Activated CD4-positive, alpha-beta T cell treated with anti-CD3 and anti-CD28 coated beads, Interleukin-2, Interleukin-4, amounts not matched to agents 100 ng/mL and 50 ng/mL, durations not matched to agents 16 hours and 8 hours (primary cell): ENCODE measurements around the gene SYCE3.
A peak's percentile ranks its signal among the peaks of the same experiment; 100 is the strongest.
"Not testable (repeated sequence)": the region's sequence is repeated elsewhere in the genome, so short reads cannot be mapped to it uniquely, and the experiment has no call there.

Experiments used
- DNase-seq: peaks from one replicate; pipeline ENCODE4 v3.0.0-alpha.2; 2020; ENCODE audit warnings: low spot score

SYCE3 gene

GRCh38 chr22:50562523-50563412 lies at the start of gene SYCE3:
Gene SYCE3 (minus strand): TSS chr22:50562919. CDS start chr22:50556405, 6,514 bp downstream.
- peak; percentile 99 for DNase-seq

- DNase-seq: no peak
These were observed 49.4 kb upstream of the SYCE3 start for GRCh38 chr22:50612168-50612527.

DNA sequence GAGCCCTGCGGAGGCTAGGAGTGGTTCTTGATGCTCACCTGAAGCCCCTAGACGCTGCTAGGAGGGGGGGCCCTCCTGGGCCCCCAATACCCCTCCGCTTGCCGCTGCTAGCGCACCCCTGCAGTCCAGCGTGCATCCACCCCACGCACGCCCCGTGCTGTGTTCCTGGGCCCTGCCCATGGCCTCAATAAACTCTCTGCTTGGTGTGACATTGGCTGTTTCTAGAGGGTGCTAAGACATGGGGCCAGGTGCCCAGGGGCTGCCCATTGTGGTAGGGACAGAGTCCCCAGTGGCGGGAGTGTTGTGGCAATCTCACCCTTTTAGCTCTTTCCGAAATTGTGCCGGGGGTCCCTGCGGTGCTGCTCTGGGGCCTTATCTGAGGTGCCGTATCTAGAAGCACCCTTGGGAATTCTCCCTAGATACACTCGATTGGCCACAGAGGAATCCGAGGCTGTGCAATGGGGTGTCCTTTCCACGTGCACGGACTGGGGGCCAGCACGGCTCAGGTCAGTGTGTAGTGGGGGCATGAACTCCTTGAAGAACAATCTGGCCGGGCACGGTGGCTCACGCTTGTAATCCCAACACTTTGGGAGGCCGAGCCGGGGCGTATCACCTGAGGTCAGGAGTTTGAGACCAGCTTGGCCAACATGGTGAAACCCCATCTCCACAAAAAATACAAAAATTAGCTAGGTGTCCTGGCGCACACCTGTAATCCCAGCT lies 48.8 kb upstream of the SYCE3 start:
- no peak for DNase-seq

DNA sequence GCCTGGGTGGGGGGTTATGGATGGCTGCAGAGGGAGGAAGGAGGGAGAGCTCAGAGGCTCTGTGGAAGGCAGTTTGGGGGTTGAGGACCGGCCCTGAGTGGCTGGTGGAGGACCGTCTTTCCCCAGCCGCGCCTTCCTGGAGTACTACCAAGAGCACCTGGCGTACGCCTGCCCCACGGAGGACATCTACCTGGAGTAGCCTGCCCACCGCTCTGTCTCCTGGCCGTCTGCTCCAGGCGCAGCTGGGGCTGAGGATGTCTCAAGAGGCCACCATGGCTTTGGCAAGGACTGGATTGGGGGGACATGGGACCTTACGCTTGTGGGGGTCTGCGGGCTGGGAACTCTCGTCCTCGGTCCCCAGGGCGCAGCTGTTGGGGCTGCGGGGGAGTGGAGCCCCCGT lies 47.9 kb upstream of the SYCE3 start:
- no peak for DNase-seq

GRCh38 chr22:50610041-50610451 lies 47.3 kb upstream of the SYCE3 start:
- no peak for DNase-seq

DNA sequence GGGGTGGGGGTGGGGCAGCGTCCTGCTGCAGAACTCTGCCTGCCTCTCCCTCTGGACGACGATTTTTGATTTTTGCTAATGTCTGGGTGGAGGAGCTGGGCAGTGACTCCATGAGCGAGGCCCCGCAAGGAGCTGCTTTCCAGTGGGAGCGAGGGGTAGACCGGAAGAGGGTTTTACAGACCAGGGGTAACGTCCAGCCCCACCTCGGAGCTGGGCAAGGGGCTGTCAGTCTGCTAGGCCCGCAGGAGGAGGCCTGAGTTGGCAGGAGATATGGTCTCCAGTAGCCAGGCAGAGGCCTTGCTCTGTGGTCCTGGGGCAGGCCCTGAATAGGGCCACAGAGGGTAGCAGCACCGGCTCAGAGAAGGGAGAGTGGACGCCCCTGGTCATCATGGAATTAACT lies 46.9 kb upstream of the SYCE3 start:
- no peak for DNase-seq

DNA sequence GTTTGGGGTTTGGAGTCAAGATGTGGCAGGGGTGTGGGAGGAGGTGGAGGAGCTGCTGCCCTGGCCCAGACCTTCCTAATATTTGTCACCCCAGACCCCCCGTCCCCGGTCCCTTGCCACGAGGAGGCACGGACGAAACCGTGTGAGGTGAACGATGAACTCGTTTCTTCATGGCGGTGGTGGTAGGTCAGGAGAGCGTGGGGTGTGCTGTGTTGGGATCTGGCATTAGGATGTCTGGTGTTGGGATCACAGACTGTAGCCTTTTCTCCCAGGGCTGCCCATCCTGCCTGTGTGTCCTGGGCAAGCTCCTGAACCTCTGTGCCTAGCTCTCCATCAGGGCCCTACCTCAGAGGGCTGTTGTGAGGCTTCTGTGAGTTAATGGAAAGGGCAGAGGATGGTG lies 46.3 kb upstream of the SYCE3 start:
- DNase-seq: no peak

- DNase-seq: not testable (repeated sequence)
These were observed 45.5 kb upstream of the SYCE3 start for GRCh38 chr22:50608058-50608840.

GRCh38 chr22:50607659-50608020 lies 44.9 kb upstream of the SYCE3 start:
- no peak for DNase-seq

- DNase-seq: no peak
These were observed 44.4 kb upstream of the SYCE3 start for GRCh38 chr22:50606946-50607658.

DNA sequence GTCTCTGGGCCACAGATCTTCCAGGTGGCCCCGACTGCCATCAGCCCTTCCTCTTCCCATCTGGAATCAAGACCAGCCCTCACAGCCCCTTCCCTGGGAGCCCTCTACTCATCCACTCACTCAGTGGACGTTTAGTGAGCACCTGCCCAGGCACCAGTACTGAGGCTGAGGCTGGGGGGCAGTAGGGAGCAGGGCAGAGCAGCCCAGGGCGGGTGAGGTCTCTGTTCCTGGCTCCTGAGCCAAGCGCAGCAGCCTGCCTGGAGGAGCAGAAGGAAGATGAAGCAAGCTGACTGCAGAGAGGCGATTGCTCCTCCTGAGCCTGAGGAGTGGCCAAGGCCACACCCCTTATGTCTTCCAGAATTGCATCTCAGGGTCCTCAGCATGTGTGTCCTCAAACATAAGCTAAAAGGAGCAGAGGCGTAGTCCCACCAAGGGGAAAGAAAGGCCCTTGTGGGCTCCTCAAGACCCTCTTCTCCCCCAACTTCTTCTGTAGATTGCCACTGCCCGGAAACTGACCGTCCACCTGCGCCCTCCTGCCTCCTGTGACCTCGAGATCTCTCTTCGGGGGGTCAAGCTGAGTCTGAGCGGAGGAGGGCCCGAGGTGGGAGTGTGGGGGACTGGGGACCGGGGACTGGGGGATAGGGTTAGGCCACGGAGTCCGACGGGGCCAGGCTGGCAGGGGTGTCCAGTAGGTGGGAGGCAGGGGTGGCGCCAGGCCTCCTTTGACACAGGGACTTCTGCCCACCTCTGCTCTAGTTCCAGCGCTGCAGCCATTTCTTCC lies 43.6 kb upstream of the SYCE3 start:
- no peak for DNase-seq

DNA sequence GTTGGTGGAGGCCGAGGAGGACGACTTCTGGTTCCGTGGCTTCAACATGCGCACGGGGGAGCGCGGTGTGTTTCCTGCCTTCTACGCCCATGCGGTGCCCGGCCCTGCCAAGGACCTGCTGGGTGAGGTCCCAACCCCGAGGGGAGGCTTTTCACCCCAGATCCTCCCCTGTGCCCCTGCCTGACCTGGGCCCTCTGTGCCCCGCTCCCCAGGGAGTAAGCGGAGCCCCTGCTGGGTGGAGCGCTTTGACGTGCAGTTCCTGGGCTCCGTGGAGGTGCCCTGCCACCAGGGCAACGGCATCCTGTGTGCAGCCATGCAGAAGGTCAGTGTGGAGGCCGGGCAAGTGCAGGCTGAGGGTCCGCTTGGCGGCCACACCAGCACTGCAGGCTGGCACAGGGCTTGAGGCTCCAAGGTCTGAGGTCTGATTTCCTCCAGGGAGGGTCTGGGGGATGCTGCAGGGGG lies 42.9 kb upstream of the SYCE3 start:
- no peak for DNase-seq

DNA sequence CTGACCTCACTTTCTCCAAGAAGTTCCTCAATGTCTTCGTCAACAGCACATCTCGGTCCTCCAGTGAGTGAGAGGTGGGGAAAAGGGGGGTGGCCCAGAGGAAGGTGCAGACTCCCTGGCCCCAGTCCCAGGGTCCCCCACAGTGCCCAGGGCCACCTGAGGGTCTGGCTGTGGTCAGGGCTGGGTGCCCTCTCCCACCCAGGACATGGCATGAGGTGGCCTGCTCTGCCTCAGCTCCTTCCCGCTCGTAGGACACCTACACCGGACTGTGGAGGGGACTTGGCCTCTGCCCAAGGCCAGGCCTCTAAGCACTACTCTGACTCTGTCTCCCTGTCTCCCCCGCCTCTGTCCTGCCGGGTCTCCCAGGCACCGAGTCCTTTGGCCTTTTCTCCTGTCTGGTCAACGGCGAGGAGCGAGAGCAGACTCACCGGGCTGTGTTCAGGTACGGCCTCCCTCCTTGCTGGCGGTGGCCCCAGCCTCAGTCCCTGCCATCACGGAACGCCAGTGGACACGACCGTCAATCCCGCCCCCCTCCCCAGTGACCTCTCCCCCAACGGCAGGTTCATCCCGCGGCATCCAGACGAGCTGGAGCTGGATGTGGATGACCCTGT lies 42.4 kb upstream of the SYCE3 start:
- no peak for DNase-seq

DNA sequence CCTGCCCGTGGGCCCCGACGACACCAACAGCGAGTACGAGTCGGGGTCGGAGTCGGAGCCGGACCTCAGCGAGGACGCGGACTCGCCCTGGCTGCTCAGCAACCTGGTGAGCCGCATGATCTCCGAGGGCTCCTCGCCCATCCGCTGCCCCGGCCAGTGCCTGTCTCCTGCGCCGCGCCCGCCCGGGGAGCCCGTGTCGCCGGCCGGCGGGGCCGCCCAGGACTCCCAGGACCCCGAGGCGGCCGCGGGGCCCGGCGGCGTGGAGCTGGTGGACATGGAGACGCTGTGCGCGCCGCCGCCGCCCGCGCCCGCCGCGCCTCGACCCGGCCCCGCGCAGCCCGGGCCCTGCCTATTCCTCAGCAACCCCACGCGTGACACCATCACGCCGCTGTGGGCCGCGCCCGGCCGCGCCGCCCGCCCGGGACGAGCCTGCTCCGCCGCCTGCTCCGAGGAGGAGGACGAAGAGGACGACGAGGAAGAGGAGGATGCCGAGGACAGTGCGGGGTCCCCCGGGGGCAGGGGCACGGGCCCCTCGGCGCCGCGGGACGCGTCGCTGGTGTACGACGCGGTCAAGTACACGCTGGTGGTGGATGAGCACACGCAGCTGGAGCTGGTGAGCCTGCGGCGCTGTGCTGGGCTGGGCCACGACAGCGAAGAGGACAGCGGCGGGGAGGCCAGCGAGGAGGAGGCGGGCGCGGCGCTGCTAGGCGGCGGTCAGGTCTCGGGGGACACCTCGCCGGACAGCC lies 41.7 kb upstream of the SYCE3 start:
- DNase-seq: no peak

GRCh38 chr22:50603511-50604255 lies 41.0 kb upstream of the SYCE3 start:
- DNase-seq: no peak

GRCh38 chr22:50602338-50602700 lies 39.6 kb upstream of the SYCE3 start:
- no peak for DNase-seq

DNA sequence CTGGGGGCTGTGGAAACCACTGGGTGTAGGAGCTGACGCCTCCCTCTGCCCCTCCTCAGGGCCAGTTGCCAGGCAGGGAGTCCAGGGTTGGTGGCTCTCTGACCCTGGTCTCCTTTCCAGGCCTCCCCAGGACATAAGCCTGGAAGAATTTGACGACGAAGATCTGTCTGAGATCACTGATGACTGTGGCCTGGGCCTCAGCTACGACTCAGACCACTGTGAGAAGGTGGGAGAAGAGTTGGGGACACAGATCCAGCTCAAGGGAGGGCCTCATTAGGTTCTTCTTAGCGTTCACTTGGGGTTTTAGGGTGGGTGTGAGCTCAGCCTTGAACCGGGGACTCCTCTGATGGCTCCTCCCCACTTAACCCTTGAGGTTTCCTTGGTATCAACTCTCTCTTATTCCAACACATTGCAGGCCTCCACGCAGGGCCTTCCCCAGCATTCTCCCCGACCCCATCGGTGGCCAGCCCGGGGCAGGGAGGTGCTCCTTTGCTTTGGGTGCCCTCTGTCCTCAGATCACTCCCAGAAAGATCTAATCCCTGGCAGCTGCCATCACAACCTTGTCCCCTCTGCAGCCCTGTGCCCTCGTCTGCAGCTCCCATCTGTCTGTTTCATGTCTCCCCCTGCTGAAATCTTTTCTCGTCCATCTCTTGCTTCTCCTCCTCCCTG lies 39.1 kb upstream of the SYCE3 start:
- no peak for DNase-seq

DNA sequence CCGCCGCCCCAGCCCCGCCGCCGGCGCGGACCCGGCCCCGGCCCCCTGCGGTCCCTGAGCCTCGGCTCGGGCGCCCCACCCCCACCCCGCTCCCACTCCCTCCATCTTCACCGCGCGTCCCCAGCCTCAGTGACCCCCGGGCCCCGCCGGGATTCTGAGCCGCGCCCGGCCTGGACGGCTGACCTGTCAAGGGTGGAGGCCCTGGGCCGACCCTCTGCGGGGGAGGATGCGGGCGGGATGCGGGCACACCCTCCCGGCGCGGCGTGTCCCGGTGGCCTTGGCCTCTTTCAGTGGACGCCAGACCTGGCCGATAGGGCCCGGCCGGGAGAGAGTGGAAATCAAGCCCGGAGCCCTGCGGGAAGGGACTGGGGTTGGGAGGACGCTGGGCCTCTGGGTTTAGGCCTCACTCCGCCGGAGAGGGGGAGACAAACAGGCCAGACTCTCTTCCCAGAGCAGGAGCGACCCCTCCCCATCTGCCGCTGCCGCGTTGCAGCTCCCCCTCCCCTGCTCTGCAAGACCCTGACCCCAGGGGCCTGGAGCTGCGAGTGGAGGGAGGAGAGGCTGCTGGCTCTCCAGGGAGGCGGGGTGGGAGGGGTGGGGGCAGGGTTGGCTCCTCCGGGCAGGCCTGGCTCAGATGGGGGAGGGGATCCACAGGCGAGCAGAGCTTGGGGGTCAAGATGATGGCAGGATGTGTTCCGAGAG lies 38.4 kb upstream of the SYCE3 start:
- no peak for DNase-seq
